PC-9 (cell line): ENCODE measurements around the gene NEUROG3.

Source experiments
- EZH2 ChIP-seq: fragments of 200-600 bp; sonication (generic); IDR thresholded peaks from 2 replicates; pipeline ENCODE4 v1.8.0; 2017; ENCODE audit warnings: antibody characterized with exemption, low read depth
- TF ChIP-seq, protein P1 (sequence below): fragments of 200-600 bp; sonication (generic); conservative IDR thresholded peaks from 2 replicates; pipeline ENCODE4 v1.6.1; 2017; ENCODE audit warnings: mixed run types, antibody characterized with exemption, mild to moderate bottlenecking, moderate library complexity

DNA sequence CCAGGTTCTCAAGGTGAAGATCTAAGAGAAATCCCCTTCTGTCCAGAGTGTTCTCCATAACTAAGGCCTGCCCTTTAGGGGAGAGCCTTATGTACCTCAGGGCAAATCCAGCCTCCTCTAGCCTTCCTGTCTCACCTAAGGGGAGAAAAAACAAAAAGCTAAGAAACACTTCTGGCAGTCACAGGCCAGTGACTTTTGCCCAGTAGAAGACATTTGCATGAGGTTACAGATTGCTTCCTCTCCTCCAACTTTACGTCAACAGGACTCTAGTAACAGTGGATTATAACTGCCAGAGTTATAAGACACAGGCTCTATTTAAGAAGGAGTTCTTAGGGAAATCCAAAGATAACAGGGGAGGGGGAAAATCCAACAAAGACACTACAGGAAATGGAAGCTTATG, 40.9 kb upstream of the NEUROG3 start:
- TF ChIP-seq, protein P1, sequence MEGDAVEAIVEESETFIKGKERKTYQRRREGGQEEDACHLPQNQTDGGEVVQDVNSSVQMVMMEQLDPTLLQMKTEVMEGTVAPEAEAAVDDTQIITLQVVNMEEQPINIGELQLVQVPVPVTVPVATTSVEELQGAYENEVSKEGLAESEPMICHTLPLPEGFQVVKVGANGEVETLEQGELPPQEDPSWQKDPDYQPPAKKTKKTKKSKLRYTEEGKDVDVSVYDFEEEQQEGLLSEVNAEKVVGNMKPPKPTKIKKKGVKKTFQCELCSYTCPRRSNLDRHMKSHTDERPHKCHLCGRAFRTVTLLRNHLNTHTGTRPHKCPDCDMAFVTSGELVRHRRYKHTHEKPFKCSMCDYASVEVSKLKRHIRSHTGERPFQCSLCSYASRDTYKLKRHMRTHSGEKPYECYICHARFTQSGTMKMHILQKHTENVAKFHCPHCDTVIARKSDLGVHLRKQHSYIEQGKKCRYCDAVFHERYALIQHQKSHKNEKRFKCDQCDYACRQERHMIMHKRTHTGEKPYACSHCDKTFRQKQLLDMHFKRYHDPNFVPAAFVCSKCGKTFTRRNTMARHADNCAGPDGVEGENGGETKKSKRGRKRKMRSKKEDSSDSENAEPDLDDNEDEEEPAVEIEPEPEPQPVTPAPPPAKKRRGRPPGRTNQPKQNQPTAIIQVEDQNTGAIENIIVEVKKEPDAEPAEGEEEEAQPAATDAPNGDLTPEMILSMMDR = no peak
- no peak for TF ChIP-seq EZH2
